HEK293 (cell line): ENCODE measurements around the gene TRPM8.

Experiments
- CTCF ChIA-PET: fragments of 350-600 bp; formaldehyde crosslinking; extraction: SDS; loops from one replicate; lab custom pipeline; 2021; ENCODE audit warnings: antibody characterized with exemption; lab: Yijun Ruan, JAX
- POLR2A ChIA-PET: fragments of 300-600 bp; formaldehyde crosslinking; extraction: SDS; loops from one replicate; lab custom pipeline; 2020; ENCODE audit warnings: antibody characterized with exemption, inconsistent platforms; lab: Yijun Ruan, JAX
- H3K27ac ChIP-seq: fragments of 200-500 bp; sonication (Bioruptor generic); 2 replicates; pipeline ENCODE4 v1.5.1; 2014; ENCODE audit warnings: low read depth, low read length, control low read depth, inconsistent platforms; ENCODE audit errors: extremely low read depth
- H3K36me3 ChIP-seq, 2 experiments: fragments of 200-500 bp in 1 of 2; sonication (Bioruptor generic) in 1 of 2; 1 replicate in 1 of 2; 2 replicates in 1 of 2; pipeline ENCODE4 v1.5.1; 2014 to 2017; ENCODE audit warnings: inconsistent platforms in 2 of 2, low read length in 2 of 2; ENCODE audit not compliant: control insufficient read depth in 2 of 2, insufficient read depth in 1 of 2
- H3K4me1 ChIP-seq: fragments of 200-500 bp; sonication (Bioruptor generic); 2 replicates; pipeline ENCODE4 v1.5.1; 2014; ENCODE audit warnings: mild to moderate bottlenecking, low read length, inconsistent platforms; ENCODE audit not compliant: control insufficient read depth, insufficient read depth
- H3K4me3 ChIP-seq: 2 replicates; pipeline ENCODE4 v1.5.1; 2011; ENCODE audit warnings: low read depth, mild to moderate bottlenecking, control low read depth, low read length, moderate library complexity
- H3K9me3 ChIP-seq: fragments of 200-500 bp; sonication (Bioruptor generic); 2 replicates; pipeline ENCODE4 v1.5.1; 2014; ENCODE audit warnings: low read depth, low read length, inconsistent platforms; ENCODE audit not compliant: control insufficient read depth, insufficient read depth
- ATF2 ChIP-seq: fragments of 450-650 bp; formaldehyde crosslinking; IDR thresholded peaks from 2 replicates; pipeline ENCODE4 v1.5.1; 2016; ENCODE audit warnings: missing biosample characterization, missing genetic modification characterization, low read depth
- HOXD13 ChIP-seq: sonication (generic); formaldehyde crosslinking; IDR thresholded peaks from 2 replicates; pipeline ENCODE4 v1.8.0; 2022; ENCODE audit warnings: missing genetic modification reagents, borderline replicate concordance
- KLF1 ChIP-seq: fragments of 450-650 bp; formaldehyde crosslinking; IDR thresholded peaks from 2 replicates; pipeline ENCODE4 v1.5.1; 2016; ENCODE audit warnings: missing biosample characterization, missing genetic modification characterization
- OVOL3 ChIP-seq: fragments of 450-650 bp; formaldehyde crosslinking; IDR thresholded peaks from 2 replicates; pipeline ENCODE4 v1.5.1; 2016; ENCODE audit warnings: missing biosample characterization, missing genetic modification characterization
- SP2 ChIP-seq: fragments of 450-650 bp; formaldehyde crosslinking; IDR thresholded peaks from 2 replicates; pipeline ENCODE4 v1.5.1; 2016; ENCODE audit warnings: missing biosample characterization, missing genetic modification characterization
- SP3 ChIP-seq: fragments of 450-650 bp; formaldehyde crosslinking; IDR thresholded peaks from 2 replicates; pipeline ENCODE4 v1.5.1; 2016; ENCODE audit warnings: missing biosample characterization, missing genetic modification characterization
- WT1 ChIP-seq: fragments of 450-650 bp; formaldehyde crosslinking; IDR thresholded peaks from 2 replicates; pipeline ENCODE4 v1.5.1; 2016; ENCODE audit warnings: missing biosample characterization, missing genetic modification characterization
- YY1 ChIP-seq: fragments of 450-650 bp; formaldehyde crosslinking; IDR thresholded peaks from 2 replicates; pipeline ENCODE4 v1.5.1; 2018; ENCODE audit warnings: missing biosample characterization, missing genetic modification characterization
- YY2 ChIP-seq: fragments of 450-650 bp; formaldehyde crosslinking; IDR thresholded peaks from 2 replicates; pipeline ENCODE4 v1.5.1; 2016; ENCODE audit warnings: missing biosample characterization, missing genetic modification characterization
- ZBTB44 ChIP-seq: fragments of 450-650 bp; IDR thresholded peaks from 2 replicates; pipeline ENCODE4 v1.5.1; 2018; ENCODE audit warnings: missing biosample characterization, mild to moderate bottlenecking, missing genetic modification characterization
- ZFP69B ChIP-seq: fragments of 450-650 bp; formaldehyde crosslinking; IDR thresholded peaks from 2 replicates; pipeline ENCODE4 v1.5.1; 2016; ENCODE audit warnings: missing biosample characterization, missing genetic modification characterization
- ZIC2 ChIP-seq: fragments of 450-650 bp; formaldehyde crosslinking; IDR thresholded peaks from 2 replicates; pipeline ENCODE4 v1.5.1; 2016; ENCODE audit warnings: missing biosample characterization, missing genetic modification characterization
- ZNF174 ChIP-seq: fragments of 450-650 bp; formaldehyde crosslinking; IDR thresholded peaks from 2 replicates; pipeline ENCODE4 v1.5.0; 2017; ENCODE audit warnings: missing biosample characterization, mild to moderate bottlenecking, missing genetic modification characterization
- ZNF221 ChIP-seq: fragments of 450-650 bp; formaldehyde crosslinking; IDR thresholded peaks from 2 replicates; pipeline ENCODE4 v1.5.1; 2017; ENCODE audit warnings: missing biosample characterization, missing genetic modification characterization, borderline replicate concordance
- ZNF302 ChIP-seq: fragments of 450-650 bp; formaldehyde crosslinking; IDR thresholded peaks from 2 replicates; pipeline ENCODE4 v1.5.1; 2016; ENCODE audit warnings: missing biosample characterization, missing genetic modification characterization, low read depth
- ZNF366 ChIP-seq: fragments of 450-650 bp; formaldehyde crosslinking; conservative IDR thresholded peaks from 2 replicates; pipeline ENCODE4 v1.5.1; 2016; ENCODE audit warnings: missing biosample characterization, missing genetic modification characterization
- ZNF404 ChIP-seq: fragments of 450-650 bp; formaldehyde crosslinking; IDR thresholded peaks from 2 replicates; pipeline ENCODE4 v1.5.1; 2017; ENCODE audit warnings: missing biosample characterization, missing genetic modification characterization
- ZNF473 ChIP-seq: fragments of 450-650 bp; formaldehyde crosslinking; IDR thresholded peaks from 2 replicates; pipeline ENCODE4 v1.5.1; 2017; ENCODE audit warnings: missing biosample characterization, missing genetic modification characterization
- ZNF514 ChIP-seq: fragments of 450-650 bp; formaldehyde crosslinking; IDR thresholded peaks from 2 replicates; pipeline ENCODE4 v1.5.1; 2016; ENCODE audit warnings: missing biosample characterization, missing genetic modification characterization
- ZNF561 ChIP-seq: fragments of 450-650 bp; IDR thresholded peaks from 2 replicates; pipeline ENCODE4 v1.5.1; 2018; ENCODE audit warnings: missing biosample characterization, missing genetic modification characterization, borderline replicate concordance
- ZNF580 ChIP-seq: fragments of 450-650 bp; formaldehyde crosslinking; IDR thresholded peaks from 2 replicates; pipeline ENCODE4 v1.5.1; 2016; ENCODE audit warnings: missing biosample characterization, missing genetic modification characterization
- ZNF600 ChIP-seq: fragments of 450-650 bp; formaldehyde crosslinking; IDR thresholded peaks from 2 replicates; pipeline ENCODE4 v1.5.1; 2016; ENCODE audit warnings: missing biosample characterization, missing genetic modification characterization
- ZNF677 ChIP-seq: fragments of 450-650 bp; IDR thresholded peaks from 2 replicates; pipeline ENCODE4 v1.5.0; 2018; ENCODE audit warnings: missing biosample characterization, mild to moderate bottlenecking, missing genetic modification characterization, moderate library complexity
- ZNF777 ChIP-seq: fragments of 450-650 bp; formaldehyde crosslinking; IDR thresholded peaks from 2 replicates; pipeline ENCODE4 v1.5.1; 2017; ENCODE audit warnings: missing biosample characterization, missing genetic modification characterization, borderline replicate concordance
- ZNF837 ChIP-seq: fragments of 450-650 bp; formaldehyde crosslinking; IDR thresholded peaks from 2 replicates; pipeline ENCODE4 v1.5.1; 2016; ENCODE audit warnings: missing biosample characterization, missing genetic modification characterization
- ZSCAN18 ChIP-seq: fragments of 450-650 bp; formaldehyde crosslinking; IDR thresholded peaks from 2 replicates; pipeline ENCODE4 v1.5.1; 2016; ENCODE audit warnings: missing biosample characterization, missing genetic modification characterization

TRPM8 gene

GRCh38 chr2:233999182-233999581, 82.0 kb downstream of the TRPM8 start:
- Histone ChIP-seq H3K4me1 (peaks cover 6% of the 10 kb centered on the region; the same call in 1 of the 2 replicates), H3K9me3 (no peaks in the 10 kb centered on the region), H3K36me3 (no peaks in the 10 kb centered on the region), H3K27ac (no peak overlapping the region), H3K4me3 (no peak overlapping the region)
- TF ChIP-seq WT1 (no peak), ZNF302 (tag by site-specific recombination) (no peak), ZBTB44 (tag by site-specific recombination) (0 out of 2 replicates have a peak, but pooled peaks have one; percentile 15), ZIC2 (tag by site-specific recombination) (peak; percentile 62), ZNF514 (tag by site-specific recombination) (no peak), OVOL3 (no peak), ZNF600 (peak; percentile 17; the same call in 1 of the 2 replicates), ZNF174 (tag by site-specific recombination) (no peak), HOXD13 (CRISPR knock-in tag) (no peak), ZNF677 (tag by site-specific recombination) (no peak), ATF2 (tag by site-specific recombination) (peak; percentile 61), SP2 (0 out of 2 replicates have a peak, but pooled peaks have one; percentile 26), ZNF473 (tag by site-specific recombination) (no peak), SP3 (no peak), ZNF837 (tag by site-specific recombination) (no peak)
- ChIA-PET POLR2A (interaction anchor here (1.3 kb wide), 1 partner anchor 17 kb away, joined by 3 read pairs; no protein-coding TSS in a partner anchor), CTCF (no interaction called here)

- H3K4me1 ChIP-seq, result peaks cover 10% of the 10 kb centered on the region
- ChIA-PET CTCF (no interaction called here), POLR2A (no interaction called here)
- H3K4me3 ChIP-seq, result no peak overlapping the region
- TF ChIP-seq ZNF221 (tag by site-specific recombination) (no peak), ZNF561 (tag by site-specific recombination) (no peak), KLF1 (tag by site-specific recombination) (no peak)
- no peak overlapping the region for H3K27ac ChIP-seq
- H3K36me3 ChIP-seq, result no peaks in the 10 kb centered on the region
- H3K9me3 ChIP-seq, result no peaks in the 10 kb centered on the region
Measured at GRCh38 chr2:234001380-234002160, 84.4 kb downstream of the TRPM8 start.

GRCh38 chr2:234002281-234002680, 85.1 kb downstream of the TRPM8 start:
- peaks cover 10% of the 10 kb centered on the region for H3K4me1 ChIP-seq
- H3K9me3 ChIP-seq, result no peaks in the 10 kb centered on the region
- no peaks in the 10 kb centered on the region for H3K36me3 ChIP-seq
- ChIA-PET CTCF (no interaction called here), POLR2A (no interaction called here)
- no peak overlapping the region for H3K27ac ChIP-seq
- no peak overlapping the region for H3K4me3 ChIP-seq
- TF ChIP-seq ZNF366 (tag by site-specific recombination) (no peak), ZNF777 (tag by site-specific recombination) (no peak), ZNF404 (tag by site-specific recombination) (no peak), ZSCAN18 (no peak), ZNF473 (tag by site-specific recombination) (no peak), YY2 (tag by site-specific recombination) (no peak), ZNF580 (tag by site-specific recombination) (no peak), YY1 (tag by site-specific recombination) (no peak), ZFP69B (tag by site-specific recombination) (no peak)
